Right renal cortex interstitium (tissue), 3 donors: ENCODE data around the gene TRPM3. TPM values are rescaled to one million over a fixed set of nuclear protein-coding genes. Genes with fewer than 3 reads are reported as not detected.

Experiments used
- DNase-seq, 3 donors: peaks; one replicate each; pipeline ENCODE4 v3.0.0-alpha.2; 2013; ENCODE audit warnings: low read depth in 3 of 3, low spot score in 2 of 3
- polyA plus RNA-seq, 3 donors: library from polyadenylated mRNA; unstranded; fragments of 120-200 nt; gene quantifications; one replicate each; pipeline ENCODE4 v1.2.1, GENCODE V29; 2013; ENCODE audit not compliant: insufficient read length in 3 of 3

TRPM3 gene
- polyA plus RNA-seq, 3 donors, result 13.0 to 16.3 (median 15.9) TPM

DNA sequence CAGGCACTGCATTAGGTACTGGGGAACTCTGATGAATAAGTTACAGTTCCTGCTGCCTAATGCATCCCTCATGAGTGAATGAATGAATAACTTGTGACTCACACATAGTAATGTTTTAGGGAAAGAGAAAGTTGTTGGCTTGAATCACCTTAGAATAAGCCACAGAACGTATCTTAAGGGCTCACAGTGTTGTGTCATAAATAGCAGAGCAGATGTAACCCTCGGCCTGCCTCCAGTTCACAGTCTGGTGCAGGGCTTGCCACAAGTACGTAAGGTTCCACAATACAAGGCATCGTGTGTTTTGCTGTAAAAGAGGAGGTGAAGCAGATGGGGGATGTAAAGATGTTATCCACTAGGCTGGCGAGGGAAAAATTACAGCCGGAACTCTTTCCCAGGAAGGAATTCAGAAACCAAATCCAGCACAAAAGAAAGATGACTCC lies 218.7 kb downstream of the TRPM3 start:
- no peak for DNase-seq

DNA sequence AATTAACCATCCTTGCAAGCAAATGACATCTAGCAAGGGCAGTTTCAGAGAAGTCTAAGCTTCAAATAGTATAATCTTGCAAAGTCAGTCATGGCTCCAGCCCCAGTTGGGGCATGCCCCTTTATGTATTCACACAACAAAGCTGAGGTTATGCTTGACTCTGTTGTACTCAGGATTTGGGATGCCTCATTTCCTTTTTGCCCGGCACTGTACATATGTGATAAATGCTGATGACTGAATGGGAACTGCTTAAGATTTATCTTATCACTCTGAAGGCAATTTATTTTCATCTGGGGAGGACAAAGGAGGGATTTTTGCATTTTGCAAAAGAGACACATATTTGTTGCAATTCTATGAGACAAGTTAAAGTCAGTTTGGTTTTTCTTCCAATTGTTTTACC lies 219.2 kb downstream of the TRPM3 start:
- DNase-seq, result no peak

GRCh38 chr9:70901746-70902145 lies 219.7 kb downstream of the TRPM3 start:
- no peak for DNase-seq

DNA sequence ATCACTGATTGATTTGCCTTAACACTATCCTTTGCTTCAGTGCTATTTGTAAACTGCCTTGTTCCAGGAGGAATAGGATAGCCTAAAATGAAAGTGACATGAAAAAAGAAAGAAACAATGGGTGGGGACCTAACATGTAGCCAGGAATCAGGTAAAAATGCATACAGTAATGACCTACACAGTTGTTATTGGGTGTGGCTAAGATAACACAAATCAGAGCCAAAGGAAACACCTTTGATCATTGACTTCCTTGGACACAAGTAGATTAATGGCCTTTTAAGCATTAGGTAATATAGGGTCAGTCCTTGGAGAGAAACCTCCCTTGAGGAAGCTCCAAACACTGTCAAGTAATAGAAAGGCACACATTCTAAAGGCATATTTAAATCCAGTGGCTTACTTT lies 220.4 kb downstream of the TRPM3 start:
- no peak for DNase-seq

DNA sequence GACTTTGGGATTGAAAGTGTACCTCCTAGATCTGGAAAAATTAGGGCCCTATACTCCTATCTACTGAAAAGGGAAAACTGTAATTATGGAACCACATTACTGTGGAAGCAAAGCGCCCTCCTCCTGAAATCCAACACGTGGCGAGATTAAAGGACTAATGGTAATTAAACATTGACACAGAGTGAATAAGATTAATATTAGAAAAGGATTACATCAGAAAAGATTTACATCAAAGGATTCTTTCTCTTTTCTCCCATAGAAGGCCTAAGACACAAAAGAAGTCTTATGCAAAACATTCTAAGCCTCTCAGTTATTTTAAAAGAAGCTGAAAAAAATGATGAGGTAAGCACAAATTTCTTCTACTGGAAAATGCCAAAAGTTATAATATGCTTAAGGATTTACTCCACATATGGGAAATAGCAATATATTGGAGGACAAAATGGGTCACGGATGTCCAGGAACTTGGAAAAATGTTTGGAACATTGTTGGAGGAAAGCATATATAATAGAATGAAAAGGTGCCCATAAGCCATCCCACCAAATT lies 227.8 kb downstream of the TRPM3 start:
- no peak for DNase-seq

DNA sequence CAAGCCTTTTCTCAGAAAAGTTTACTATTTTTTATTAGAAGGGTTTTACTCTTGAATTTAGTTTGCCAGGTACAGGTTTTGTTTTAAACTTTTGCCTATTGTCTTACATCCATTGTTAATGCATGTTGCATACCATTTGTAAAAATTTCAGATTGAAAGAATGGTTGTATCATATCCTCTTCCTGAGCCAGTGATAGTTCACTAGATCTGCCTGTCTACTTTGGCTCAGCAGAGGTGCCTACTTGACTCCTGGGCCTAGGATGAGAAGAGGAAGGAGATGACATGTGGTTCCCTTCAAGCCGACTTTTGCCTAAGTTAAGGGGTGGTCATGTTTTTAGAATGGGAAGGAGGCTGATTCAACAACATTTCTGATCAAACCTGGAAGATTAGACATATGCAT lies 232.9 kb downstream of the TRPM3 start:
- DNase-seq, result no peak

DNA sequence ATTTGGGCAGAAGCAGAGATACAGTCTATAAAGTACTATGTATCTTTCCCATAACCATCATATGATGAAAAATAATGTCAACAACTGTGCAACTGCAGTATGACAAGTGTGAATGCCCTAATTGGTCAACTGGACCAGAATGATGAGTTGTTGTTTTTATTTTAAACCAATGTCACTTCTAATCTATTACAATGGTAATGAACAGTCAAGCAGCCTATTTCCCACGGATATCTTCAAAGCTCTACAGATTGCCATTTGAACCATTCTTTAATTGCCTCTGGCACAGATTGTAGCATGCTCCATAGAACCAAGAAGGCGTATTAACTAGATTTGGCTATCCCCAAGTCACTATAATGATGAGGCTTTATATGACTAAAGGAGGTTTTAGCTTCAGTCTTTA lies 233.6 kb downstream of the TRPM3 start:
- DNase-seq, result no peak

DNA sequence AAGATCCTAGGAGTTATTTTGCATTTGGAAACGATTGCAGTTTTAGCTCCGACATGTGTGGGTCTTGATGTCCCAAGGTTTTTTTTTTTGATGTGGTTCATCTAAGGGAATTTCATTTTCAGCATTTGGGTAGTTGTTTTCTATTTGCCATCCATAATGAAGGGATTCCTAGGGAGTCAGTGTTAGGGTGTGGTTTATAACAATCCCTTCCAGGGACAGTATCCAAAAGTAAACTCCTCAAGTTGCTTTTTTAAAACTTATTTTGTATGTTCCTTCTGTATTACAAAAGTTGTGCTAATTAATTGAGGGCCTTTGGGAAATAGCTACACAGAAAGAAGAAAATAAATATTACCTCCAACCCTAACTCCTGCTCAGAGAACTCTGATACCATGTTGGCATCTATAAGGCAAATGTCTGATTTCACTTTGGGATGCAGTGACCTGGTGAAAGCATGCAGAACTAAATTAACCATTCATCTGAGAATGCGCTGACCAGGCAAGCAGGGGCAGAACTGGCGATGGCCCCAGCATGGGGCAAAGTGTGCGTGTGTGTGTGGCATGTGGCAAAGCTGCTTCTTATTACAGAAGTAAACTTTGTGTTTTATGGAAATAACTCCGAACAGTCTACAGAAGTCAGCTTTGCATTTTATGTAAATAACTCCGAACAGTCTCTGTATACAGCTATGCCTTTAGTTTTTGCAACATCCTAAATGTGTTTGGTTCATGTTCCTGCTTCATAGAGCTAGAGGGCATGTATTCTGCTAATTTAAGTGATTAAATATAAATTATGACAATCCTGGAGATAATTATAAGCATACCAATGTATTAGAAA lies 237.2 kb downstream of the TRPM3 start:
- no peak for DNase-seq

- no peak for DNase-seq
Measured at GRCh38 chr9:70883056-70883455, 238.4 kb downstream of the TRPM3 start.

DNA sequence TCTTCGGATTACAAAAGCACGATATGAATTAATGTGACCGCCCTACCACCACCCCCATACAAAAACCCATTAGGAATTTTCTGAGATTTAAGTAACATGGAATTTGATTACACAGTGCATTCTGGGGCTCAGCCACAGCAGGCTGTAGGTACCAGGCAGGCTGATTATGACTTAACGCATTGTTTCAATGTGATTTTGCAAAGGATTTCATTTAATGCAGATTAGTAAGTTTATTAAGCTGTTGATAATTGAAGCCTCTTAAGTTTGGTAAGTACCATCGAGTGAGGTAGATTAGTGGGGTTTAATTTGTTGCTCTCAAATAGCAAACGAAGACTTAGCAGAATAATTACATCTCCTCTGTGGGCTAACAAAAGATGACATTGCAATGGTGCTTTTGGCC lies 240.1 kb downstream of the TRPM3 start:
- no peak for DNase-seq

DNA sequence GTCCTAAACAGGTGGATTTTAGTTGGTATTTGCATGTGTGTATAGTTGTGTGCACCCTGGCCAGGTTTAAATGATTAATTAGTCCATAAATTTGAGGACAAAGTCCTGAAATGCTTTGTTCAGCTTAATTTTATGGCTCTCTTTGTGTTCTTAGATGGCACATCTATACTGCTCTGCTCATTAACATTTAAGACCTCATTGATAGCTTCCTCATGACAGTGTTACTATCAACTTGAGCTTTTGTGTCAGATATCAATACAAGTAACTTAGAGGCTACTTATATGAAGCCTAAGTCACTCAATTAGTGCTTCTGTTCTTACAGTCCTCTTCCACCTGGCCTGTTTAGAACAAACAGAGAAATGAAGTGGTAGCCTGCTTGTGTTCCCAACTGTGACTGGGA lies 240.9 kb downstream of the TRPM3 start:
- no peak for DNase-seq

DNA sequence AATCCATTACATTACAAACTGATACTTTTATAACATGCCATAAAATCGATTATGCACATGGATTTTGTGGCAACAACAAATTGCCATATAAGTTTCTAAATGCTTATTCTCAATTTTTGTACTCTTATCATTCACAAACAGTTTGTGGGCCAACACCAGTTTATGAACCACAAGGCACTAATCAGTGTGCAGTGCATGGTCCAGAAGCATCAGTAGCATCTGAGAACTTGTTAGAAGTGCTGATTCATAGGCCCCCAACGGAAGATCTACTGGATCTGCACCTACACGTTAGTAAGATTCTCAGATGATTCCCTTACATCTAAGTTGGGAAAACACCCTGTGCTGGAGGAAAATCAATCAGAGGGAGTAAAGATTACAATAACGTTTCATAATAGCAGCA lies 242.8 kb downstream of the TRPM3 start:
- no peak for DNase-seq

GRCh38 chr9:70874451-70874850 lies 247.0 kb downstream of the TRPM3 start:
- no peak for DNase-seq

- no peak for DNase-seq
Measured at GRCh38 chr9:70873506-70873905, 247.9 kb downstream of the TRPM3 start.

- DNase-seq, result no peak
Measured at GRCh38 chr9:70868661-70869652, 252.5 kb downstream of the TRPM3 start.

DNA sequence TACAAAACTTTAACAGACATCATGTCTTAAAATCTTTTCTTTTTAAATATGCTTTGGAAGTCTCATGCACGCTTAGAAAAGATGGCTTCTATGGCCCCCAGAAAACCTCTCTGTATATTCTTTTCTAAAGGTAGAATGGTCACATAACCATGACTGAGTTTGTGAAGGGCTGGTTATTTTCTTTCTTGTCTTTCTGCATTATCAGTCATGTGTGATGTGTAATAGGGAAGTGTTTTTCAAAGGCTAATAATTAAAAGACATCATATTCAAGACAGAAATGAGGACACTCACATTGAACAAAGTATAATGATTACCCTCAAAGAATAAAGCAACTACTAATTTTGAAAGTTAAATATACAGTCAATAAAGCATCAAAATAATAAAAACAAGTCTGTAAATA lies 253.4 kb downstream of the TRPM3 start:
- no peak for DNase-seq

- DNase-seq, result no peak
Measured at GRCh38 chr9:70865471-70865870, 255.9 kb downstream of the TRPM3 start.

- no peak for DNase-seq
Measured at GRCh38 chr9:70861797-70862196, 259.6 kb downstream of the TRPM3 start.

- DNase-seq, result no peak
Measured at GRCh38 chr9:70861376-70861775, 260.0 kb downstream of the TRPM3 start.

DNA sequence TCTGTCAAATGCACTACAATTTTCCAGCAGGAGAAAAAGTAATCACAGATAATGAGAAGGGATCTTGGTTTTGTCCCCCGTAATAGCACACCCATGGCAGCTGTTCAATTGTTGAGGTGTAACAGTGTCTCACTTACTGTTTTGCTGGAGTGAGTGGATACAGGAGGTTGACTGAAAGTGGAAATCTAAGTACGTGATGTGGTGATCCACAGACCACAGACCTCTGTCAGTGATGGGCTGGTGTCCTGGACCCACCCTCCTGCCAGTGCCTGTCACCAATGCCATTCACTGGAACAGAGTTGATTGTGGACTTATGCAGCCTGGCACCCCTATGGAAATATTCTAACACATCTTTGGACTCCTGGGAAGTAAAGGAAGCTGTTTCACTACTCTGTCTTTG lies 261.7 kb downstream of the TRPM3 start:
- no peak for DNase-seq

- no peak for DNase-seq
Measured at GRCh38 chr9:70856411-70856810, 265.0 kb downstream of the TRPM3 start.
